ENCODE data around the gene GDF2. TPM values are rescaled to one million over a fixed set of nuclear protein-coding genes. Genes with fewer than 3 reads are reported as not detected.

The GDF2 gene
- total and polyA plus RNA-seq, 4 donors: not detected

DNA sequence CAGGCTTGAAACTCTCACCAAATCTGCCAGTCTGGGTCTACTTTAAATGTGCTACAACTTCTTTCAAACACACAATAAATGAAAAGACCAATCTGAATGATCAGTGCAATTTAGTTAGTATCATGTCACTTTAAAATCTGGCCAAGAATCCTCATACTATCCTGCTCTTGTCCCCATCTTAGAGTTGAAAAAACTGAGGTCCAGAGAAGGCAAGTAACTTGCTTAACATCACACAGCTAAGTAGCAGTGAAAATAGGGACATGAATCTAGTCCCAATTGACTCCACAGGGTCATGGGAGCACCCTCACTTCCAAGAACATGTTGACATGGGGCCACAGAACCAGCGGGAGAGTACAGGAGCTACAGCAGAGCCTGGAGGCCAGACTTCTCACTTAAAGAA is 25.3 kb upstream of the GDF2 start:
- peaks cover 0 to 55% (median 21%) of the 10 kb centered on the region in 5 donors for H3K4me1 ChIP-seq (ENCODE audit: control insufficient read depth in 5 of 5, insufficient read depth in 5 of 5, low read length in 5 of 5)
- 60 to 78% methylated on average over 1 of the region's 1 CpG for WGBS, 2 donors
- H3K27me3 ChIP-seq (ENCODE audit: control insufficient read depth in 3 of 3, insufficient read depth in 3 of 3, low read length in 2 of 3): peaks cover 0 to 12% (median 9%) of the 10 kb centered on the region in 3 donors
- peak in 1 of 3 donors; percentile 15 for DNase-seq
- no peak for ATAC-seq (ENCODE audit: insufficient read depth, low FRiP score)
- peaks cover 0 to 12% (median 0%) of the 10 kb centered on the region in 4 donors for H3K36me3 ChIP-seq (ENCODE audit: control insufficient read depth in 4 of 4, insufficient read depth in 4 of 4, low read length in 4 of 4)
- H3K27ac ChIP-seq (ENCODE audit: low read depth in 1 of 2, low read length in 1 of 2): no peak overlapping the region
- no peak overlapping the region for H3K4me3 ChIP-seq
- H3K9ac ChIP-seq (ENCODE audit: insufficient read depth in 1 of 2, low read length in 2 of 2): peak overlapping the region in 1 of 2 donors; percentile 16
- H3K9me3 ChIP-seq (ENCODE audit: control insufficient read depth in 4 of 4, insufficient read depth in 3 of 4, low read length in 3 of 4): peaks cover 0 to 3% (median 0%) of the 10 kb centered on the region in 4 donors
- no peak for TF ChIP-seq CTCF (IDR thresholded peaks at IDR 0.05; ENCODE audit: control extremely low read depth, extremely low read depth)

- ATAC-seq (ENCODE audit: insufficient read depth, low FRiP score): no peak
- WGBS, 2 donors: 81 to 90% methylated on average over 12 of the region's 12 CpGs
- H3K4me3 ChIP-seq: no peak overlapping the region
- peak overlapping the region in 1 of 2 donors; percentile 16 for H3K9ac ChIP-seq (ENCODE audit: insufficient read depth in 1 of 2, low read length in 2 of 2)
- DNase-seq: peak; percentile 68 to 91 (median 81)
- H3K9me3 ChIP-seq (ENCODE audit: control insufficient read depth in 4 of 4, insufficient read depth in 3 of 4, low read length in 3 of 4): peaks cover 0 to 3% (median 0%) of the 10 kb centered on the region in 4 donors
- H3K36me3 ChIP-seq (ENCODE audit: control insufficient read depth in 4 of 4, insufficient read depth in 4 of 4, low read length in 4 of 4): peaks cover 0 to 21% (median 2%) of the 10 kb centered on the region in 4 donors
- peaks cover 0 to 12% (median 9%) of the 10 kb centered on the region in 3 donors for H3K27me3 ChIP-seq (ENCODE audit: control insufficient read depth in 3 of 3, insufficient read depth in 3 of 3, low read length in 2 of 3)
- peaks cover 0 to 66% (median 29%) of the 10 kb centered on the region in 5 donors for H3K4me1 ChIP-seq (ENCODE audit: control insufficient read depth in 5 of 5, insufficient read depth in 5 of 5, low read length in 5 of 5)
- H3K27ac ChIP-seq (ENCODE audit: low read depth in 1 of 2, low read length in 1 of 2): no peak overlapping the region
- TF ChIP-seq CTCF (IDR thresholded peaks at IDR 0.05; ENCODE audit: control extremely low read depth, extremely low read depth): no peak
These were observed 24.3 kb upstream of the GDF2 start for GRCh38 chr10:47297866-47298540.

DNA sequence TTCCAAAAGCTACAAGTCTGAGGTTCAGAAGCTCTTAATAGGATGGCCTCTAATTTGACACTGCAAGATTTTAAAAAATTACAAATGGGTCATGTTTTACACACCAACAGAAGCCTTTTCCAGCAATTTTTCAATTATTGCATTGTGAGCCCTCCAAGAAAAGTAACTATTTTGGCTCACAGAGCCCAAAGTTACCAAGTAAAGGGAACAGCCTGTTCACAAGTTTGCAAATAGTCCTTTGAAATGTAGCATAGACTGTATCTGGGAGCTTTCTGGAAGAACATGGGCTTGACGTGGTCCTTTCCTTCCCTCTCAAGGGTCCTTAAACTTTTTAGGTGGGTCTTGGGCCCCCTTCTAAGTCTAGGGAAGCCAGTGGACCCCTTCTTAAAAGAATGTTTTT is 23.5 kb upstream of the GDF2 start:
- no peak for TF ChIP-seq CTCF (IDR thresholded peaks at IDR 0.05; ENCODE audit: control extremely low read depth, extremely low read depth)
- Histone ChIP-seq H3K36me3 (ENCODE audit: control insufficient read depth in 4 of 4, insufficient read depth in 4 of 4, low read length in 4 of 4) (peaks cover 0 to 27% (median 6%) of the 10 kb centered on the region in 4 donors), H3K9ac (ENCODE audit: insufficient read depth in 1 of 2, low read length in 2 of 2) (no peak overlapping the region), H3K4me3 (no peak overlapping the region), H3K27me3 (ENCODE audit: control insufficient read depth in 3 of 3, insufficient read depth in 3 of 3, low read length in 2 of 3) (peaks cover 0 to 12% (median 9%) of the 10 kb centered on the region in 3 donors), H3K9me3 (ENCODE audit: control insufficient read depth in 4 of 4, insufficient read depth in 3 of 4, low read length in 3 of 4) (peaks cover 0 to 3% (median 0%) of the 10 kb centered on the region in 4 donors), H3K27ac (ENCODE audit: low read depth in 1 of 2, low read length in 1 of 2) (no peak overlapping the region), H3K4me1 (ENCODE audit: control insufficient read depth in 5 of 5, insufficient read depth in 5 of 5, low read length in 5 of 5) (peaks cover 0 to 73% (median 30%) of the 10 kb centered on the region in 5 donors)
- peak in 2 of 3 donors; percentile 48 to 53 for DNase-seq
- no peak for ATAC-seq (ENCODE audit: insufficient read depth, low FRiP score)
- WGBS, 2 donors: 60 to 77% methylated on average over 1 of the region's 1 CpG

Data from lung (tissue), 12 donors.